DMS53 treated with DMSO at 0.1 percent for 48 hours (cell line): ENCODE results near the gene STXBP1.

Experiments used
- DNase-seq: peaks from one replicate; lab custom pipeline; 2025; ENCODE audit not compliant: unreplicated experiment; lab: John Stamatoyannopoulos, UW

STXBP1 gene

DNA sequence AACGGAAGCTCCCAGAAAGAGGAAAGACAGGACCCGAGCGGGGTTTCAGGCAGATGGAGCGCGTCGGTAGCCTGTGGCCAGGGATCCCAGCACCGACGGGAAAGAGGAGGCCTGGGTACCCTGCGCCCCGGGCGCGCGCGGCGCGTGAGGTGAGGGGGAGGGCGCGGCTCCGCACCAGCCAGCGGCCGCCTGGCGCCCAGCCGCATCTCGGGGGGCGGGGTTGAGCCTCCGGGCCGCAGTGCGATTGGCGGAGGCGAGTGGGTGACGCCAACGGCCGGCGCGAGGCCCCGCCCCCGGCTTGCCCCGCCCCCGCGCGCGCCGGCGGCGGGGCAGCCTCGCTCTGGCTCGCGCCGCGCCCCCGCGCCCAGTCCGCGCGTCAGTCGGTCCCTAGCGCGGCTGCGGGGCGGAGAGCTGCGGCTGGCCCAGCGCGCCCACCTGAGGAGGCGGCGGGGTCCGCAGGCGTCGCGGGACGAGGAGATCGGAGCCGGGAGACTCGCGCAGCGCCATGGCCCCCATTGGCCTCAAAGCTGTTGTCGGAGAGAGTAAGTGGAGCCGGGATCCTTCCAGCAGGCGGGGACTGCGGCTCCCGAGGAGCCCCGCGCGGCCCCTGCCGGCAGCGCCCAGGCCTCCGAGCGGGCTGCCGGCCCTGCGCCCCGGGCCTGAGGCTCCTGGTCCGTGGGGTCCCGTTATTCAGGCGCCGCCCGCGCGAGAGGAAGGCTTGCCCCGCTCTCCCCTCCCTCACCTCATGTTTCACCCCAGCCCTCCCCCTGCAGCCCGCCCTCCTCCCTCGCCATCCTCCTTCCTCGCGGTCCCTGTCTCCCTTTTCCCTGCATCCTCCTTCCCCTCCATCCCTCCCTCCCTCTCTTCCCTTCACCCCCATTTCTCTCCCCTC, at the start of gene STXBP1:
STXBP1 (plus strand) TSS at position 379 of the 892 bp plus-strand sequence; CDS start at position 506, 127 bp downstream.
- DNase-seq = peak; percentile 73

DNA sequence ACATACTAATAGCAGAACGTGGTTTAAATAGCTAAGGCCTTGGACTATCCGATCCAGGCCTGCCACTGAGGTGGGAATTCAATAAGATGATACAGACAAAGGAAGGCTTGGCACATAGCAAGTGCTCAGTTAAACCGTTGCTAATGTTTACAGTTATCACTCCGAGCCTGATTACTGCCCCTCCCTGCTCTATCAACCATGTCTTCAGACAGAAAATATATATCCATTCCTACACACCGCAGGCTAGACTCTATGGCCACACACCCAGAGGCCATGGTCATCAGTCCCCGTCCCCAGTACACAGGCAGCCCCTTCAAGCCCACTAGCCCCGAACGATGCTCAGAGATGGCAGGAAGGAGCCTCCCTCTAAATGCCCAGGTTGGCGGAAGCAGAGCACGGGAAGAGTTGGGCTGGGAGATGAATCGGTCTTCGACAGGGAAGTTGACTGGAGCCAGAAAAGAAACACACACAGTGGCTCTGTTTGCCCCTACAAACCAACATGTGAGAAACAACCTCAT, 49.7 kb upstream of the STXBP1 start:
- DNase-seq = no peak

DNA sequence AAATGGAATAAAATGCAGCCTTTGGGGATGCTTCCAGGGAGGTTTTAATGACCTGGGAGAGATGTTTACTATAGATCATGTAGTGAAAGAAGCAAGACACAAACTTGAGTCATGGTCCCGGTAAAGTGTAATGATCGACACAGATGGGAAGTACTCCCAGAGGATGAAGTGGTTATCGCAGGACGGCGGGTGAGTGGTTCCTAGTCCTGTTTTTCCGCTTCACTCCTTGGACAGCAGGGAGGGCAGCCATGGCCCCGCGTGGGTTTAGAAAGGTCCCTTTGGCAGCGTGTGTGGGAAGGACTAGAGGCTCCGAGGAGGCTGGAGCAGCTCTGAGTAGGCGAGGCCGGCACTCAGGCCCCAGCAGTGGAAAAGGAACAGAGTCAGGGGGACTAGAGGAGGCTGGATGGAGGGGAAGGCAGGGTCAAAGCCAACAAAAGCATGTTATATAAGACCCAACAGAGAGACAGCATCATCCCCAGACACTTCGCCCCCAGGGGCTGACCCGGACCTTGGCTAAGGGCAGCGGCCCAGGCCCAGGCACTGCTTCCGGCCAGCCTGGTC, 49.2 kb upstream of the STXBP1 start:
- no peak for DNase-seq

DNA sequence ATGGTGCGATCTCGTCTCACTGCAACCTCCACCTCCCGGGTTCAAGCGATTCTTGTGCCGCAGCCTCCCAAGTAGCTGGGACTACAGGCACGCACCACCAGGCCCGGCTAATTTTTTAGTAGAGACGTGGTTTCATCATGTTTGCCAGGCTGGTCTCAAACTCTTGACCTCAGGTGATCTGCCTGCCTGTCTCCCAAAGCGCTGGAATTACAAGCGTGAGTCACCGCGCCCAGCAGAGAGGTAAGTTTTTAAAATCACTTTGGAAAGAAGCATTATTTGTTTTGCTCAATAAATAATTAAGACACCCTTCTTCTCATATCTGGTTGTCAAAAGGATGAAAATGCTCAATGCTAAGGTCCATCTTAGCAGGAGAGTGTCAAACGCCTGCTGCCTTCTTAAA, 48.5 kb upstream of the STXBP1 start:
- no peak for DNase-seq

DNA sequence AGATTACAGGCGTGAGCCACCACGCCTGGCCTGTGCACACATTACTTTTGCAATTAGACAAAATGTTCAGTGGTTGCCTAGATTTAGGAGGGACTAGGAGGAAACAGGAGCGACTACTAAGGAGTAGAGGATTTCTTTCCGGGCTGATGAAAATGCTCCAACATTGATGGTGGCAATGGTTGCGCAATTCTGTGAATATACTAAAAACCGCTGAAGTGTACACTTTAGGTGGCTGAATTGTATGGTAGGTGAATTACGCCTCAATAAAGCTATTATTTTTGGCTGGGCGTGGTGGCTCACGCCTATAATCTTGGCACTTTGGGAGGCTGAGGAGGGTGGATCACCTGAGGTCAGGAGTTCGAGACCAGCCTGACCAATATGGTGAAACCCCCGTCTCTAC, 46.8 kb upstream of the STXBP1 start:
- no peak for DNase-seq

DNA sequence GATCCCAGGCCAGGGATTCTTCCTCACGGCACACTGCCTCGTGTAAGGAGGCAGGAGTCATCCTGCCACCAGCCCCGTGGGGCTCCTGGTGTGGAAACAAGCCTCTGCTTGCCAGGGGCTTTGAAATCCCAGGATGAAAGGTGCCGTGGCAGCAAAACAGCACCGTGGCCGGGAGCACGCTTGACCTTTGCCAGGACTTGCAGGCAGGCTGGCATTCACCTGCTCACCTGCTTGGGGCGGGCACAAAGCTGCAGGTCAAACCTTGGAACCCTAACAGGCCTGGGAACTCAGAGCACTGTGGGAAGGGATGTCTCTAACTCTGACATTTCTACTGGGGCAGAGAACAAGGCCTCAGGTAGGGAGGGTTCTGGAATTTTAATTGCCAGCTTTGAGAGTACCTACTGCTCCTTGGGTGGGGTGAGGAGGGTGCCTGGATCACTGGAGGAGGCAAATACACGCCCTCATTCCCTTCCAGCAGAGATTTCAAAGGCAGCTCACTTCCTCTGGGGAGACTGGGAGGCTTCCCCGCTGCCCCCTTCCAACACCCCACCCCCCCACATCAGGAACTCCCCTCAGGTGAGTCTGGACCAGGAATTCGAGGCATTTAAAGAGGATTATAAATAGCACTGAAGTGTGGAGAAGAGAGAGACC, 45.6 kb upstream of the STXBP1 start:
- DNase-seq = no peak

DNA sequence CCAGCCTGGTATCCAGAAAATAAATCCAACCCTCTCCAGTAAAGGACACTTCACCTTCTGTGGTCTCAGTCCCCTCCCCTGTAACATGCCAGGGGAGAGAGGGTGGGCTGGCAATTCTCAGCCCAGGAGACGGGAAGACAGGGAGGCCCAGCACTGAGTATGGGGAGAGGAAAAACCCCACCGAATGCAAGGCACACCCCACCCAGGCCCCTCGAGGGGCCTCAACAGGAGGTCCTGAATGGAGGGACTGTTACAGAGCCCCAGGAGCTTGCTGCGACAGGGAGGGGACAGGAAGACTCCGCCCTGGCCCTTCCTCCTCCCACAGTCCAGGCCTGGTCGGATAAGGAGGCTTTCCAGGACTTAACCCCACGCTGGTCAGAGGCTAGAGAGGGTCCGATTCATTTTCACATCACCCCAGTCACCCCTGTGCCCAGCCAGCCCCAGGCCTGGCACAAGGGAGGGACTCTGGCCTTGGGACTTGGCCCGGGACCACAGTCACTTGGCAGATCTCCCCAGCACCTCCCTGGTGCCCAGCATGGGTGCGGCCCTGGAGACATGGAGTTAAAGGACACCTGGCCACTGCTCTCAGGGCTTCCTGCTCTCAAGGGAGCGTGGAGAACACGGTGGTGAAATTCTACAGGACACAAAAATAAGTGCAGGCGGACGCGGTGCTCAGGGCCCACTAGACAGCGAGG, 44.9 kb upstream of the STXBP1 start:
- DNase-seq = no peak

DNA sequence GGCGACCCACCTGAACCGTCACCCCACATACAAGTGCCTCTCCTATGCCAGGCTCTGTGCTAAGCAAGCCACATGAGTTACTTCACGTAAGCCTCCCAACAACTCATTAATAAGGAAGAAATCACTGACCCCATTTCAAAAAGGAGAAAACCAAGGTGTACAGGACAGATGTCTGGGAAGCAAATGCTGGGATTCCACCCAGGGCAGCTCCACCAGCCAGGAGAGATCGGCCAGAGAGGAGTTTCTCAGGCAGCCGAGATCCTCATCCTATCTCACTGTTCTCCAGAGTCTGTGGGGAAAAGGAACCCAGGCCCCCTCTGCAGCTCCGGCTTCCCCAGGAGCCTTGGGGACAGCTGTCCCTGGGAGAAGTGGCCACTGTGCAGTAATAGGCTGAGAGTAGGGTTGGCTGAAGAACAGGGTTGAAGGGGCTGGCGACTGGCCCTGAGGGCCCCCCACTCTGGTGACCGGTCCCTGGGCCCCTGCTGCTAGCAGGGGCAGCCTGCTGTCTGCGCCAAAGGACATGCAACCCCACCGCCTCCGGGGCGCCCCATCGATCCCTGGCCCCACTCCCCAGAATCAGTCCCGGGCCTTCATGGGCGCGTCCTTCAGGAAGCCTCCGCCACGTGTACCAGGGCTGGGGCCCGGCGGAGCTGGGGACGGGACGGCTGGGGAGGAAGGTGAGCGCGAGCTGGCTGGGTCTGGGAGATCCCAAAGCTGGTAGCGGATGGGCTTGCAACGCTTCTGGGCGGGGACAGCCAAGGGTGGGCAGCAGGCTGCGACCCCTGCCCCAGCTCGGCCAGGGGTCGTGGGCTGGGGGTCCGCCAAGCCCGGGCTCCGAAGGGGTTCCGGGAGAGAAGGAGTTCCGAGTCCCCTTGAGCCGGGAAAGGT, 44.1 kb upstream of the STXBP1 start:
- peak; percentile 10 for DNase-seq

DNA sequence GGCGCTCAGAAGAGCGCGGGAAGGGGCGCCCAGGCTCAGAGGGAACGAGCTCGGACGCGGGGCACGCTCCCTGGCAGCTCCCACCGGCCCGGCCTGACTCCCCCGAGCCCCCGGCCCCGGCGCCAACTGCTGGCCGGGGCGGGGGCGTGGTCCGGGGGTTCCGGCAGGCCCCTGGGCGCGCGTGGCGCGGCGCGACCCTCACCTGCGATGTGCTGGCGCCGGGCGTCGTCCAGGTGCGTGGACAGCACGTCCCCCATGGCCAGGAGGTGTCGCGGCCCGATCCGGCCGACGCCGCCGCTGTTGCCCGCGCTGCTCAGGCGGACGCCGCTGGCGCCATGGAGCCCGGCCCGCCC, 43.5 kb upstream of the STXBP1 start:
- DNase-seq = no peak

DNA sequence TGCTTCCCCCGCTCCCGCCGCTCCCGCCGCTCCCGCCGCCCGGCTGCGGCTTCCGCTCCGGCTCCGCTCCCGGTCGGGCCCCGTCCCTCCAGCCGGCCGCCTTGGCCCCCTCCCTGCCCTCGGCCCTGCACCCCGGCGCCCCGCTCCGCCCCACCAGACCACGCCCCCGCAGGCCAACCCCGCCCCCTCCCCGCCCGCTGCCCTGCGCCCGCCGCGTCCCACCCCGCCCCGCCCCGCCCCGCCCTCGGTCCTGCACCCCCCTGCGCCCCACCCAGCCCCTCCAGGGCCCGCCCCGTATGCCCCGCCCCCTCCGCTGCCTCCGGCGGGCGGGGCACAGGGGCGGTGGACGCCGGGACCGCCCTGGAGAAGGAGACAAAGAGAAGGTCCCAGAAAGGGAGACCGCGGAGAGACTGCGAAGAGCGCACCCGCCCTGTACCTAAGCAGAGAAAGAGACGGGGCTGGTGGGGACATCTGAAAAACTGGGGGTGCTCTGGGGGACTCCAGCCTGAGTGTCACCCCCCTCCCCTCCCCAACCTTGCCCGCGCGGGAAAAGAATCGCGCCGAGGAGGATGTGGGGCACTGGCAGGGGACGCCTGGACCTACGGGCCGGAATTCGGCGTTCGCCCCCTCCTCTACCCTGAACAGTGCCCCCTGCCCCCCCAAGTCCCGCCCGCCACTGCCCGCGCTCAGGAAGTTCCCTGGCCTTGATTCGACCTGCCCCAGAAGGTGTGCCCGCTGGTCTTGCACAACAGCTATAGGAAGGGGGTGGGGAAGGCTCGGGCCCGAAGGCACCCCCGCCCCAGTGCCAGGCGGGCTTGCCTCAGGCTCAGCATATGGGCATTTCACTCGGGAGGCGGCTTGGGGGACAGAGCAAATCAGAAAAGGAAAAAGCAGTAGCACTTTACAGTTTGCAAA, 42.8 kb upstream of the STXBP1 start:
- DNase-seq = peak; percentile 48

DNA sequence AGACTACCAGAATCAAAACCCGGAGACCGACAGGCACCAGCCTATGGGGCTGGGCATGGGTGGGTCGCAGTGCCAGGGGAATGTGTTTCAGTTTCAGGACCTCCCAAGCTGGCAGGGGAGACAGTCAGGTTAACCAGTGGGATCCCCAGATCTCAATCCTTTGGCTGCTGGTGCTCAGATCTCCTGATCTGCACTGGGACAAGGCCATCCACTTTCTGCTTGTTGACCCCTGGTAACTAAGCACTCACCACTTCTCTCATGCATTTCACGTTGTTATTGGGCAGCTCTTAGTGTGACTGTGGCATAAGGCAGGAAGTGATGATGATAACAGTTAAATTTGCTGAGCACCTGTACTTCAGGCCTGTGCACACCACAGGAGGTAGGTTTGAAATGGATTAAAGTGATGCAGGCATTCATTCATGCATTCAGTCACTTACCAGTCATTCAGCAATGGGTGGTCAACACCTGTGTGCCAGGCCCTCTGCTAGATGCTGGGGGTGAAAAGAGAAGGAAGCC, 42.1 kb upstream of the STXBP1 start:
- peak; percentile 87 for DNase-seq

DNA sequence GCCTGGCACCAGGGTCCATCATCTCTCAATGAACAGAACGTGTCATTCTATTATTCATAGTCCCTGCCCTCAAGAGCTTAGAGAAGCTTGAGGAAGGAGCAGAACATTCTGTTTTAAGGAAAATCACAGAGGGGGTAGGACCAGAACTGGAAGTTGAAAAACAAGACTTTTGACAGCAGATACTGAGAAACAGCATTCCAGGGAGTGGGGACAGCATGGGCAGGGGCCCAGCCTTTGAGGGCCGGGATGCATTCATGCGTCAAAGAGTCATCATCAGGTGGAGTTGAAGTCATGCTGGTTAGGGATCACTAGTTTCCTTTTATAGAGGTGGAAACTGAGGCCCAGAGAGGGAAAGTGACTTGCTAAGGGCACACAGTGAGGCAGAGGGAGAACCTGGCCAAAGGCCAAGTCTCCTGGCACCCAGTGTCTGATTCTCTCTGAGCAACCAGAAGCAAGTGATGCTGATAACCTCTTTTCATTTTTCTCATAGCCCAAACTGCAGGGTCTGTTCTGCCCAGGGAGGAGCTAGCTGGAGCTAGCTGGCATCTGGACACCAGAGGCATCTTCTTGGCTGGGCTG, 41.5 kb upstream of the STXBP1 start:
- no peak for DNase-seq

DNA sequence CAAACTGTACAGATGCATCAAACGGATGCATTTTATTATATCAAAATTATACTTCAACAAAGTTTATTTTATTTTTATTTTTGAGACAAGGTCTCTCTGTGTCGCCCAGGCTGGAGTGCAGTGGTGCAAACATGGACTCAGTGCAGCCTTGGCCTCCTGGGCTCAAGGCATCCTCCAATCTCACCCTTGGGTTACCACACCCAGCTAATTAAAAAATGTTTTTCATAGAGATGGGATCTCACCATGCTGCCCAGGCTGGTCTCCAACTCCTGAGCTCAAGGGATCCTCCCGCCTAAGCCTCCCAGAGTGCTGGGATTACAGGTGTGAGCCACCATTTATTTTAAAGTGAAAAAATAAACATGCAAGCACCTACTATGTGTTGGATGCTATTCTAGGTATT, 40.1 kb upstream of the STXBP1 start:
- DNase-seq = no peak

DNA sequence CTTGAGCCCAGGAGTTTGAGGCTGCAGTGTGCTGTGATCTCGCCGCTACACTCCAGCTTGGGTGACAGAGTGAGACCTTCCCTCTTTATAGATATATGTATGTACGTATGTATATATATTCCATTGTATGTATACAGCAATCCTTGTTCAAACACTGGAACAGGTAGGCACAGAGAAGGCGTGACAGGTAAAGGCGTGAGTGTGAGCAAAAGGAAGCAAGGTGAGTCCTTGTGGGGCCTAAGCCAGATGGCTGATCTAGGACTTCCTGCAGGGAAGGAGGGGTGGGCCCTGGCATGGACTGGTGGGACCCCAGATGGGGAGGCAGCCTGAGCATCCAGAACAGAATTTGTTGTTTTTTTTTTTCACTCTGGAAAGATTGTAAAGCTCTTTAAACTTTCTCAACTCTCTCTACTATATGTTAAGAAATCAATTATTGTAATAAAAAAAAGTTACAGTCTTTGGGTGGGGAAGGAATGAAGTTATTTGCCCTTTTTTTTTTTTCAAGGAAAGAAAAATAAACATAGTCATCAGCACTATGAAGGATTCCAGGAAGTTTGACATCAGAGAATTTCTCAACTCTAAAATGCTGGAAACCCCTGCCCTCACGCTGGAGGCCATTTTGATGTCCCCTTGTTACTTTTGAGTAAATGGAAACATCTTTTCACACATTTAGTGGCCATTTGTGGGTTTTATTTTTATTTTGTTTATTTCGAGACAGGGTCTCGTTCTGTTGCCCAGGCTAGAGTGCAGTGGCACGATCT, 38.9 kb upstream of the STXBP1 start:
- peak; percentile 51 for DNase-seq

DNA sequence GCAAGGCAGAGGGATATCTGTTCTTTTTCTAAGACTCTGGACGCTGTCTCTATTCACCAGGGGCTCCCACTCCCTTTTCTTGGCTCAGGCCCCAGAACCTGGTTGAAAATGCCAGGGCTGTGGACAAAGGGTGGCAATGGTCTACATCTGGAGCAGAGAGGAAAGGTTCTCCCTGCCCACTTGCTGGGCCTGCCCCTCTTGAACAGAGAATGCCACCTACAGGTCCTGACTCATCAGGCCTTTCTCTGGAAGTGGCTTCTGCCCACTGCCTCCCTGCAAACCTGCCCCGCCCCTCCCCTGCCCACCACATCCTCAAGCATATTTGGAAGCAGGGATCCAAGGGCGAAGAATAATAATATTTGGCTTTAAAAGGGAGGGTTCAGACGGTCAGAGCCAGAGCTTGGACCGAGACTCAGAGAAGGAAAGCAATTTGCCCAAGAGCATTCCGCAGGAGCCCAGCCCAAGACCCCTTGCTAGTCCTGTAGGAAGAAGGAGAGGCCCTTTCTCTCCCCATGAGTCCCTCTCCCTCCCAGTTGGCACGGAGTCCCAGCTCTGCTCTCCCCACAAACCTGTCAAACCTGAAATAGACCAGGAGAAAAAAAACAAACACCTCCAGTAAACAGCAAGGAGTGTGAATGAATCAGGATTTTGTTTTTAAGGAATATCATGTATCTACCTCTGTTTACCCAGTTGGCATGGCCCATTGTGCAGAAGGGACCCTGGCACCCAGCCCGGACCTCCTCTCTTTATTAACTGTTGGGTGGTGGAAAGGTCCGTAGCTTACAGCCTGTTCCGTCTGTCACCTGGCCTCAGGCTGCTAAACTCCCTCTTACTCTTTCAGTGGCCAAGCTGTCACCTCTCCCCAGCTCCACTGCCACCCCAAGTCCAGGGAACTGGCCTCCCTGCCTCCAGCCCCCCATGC, 37.7 kb upstream of the STXBP1 start:
- DNase-seq = peak; percentile 99

DNA sequence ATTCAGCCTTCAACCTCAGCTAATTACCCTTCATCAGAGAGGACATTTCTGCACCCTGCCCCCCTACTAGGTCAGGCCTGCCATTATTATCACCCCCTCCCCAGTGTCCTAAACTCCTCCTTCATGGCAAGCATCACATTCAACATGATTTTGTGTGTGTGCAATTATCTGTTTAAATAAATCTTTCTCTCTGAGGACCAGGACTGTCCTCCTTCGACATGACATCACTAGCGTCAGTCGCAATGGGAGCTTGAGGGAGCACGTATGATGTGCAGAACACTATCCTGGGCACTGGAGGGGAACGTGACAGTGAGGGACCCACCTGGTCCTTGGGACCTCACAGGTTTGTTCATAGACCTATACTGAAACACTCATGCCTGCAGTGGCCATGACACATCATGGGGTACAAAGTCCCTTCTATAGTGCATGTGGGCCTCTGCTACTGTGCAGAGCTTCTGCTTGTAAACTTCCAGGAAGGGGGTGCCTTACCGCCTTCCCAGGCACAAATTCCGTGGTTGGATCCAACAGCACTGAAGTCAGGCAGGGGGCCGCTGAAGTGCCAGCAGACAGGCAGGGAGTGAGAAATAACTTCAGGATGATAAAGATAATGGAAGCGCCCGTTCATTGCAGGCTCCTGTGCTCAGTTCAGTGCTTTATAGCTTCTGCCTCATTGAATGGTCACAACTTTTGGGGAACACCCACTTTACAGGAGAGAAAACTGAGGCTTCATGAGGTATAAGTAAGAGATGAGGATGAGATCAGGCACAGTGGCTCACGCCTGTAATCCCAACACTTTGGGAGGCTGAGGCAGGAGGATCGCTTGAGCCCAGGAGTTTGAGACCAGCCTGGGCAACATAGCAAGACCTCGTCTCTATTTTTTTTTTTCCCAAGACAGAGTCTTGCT, 36.0 kb upstream of the STXBP1 start:
- peak; percentile 61 for DNase-seq
